K562 (cell line): Measurements from ENCODE around the gene NBEAL2. TPM values are rescaled to one million over a fixed set of nuclear protein-coding genes. Genes with fewer than 3 reads are reported as not detected.

Source experiments
- ATAC-seq: fragments of 200-7000 bp; cut with Tn5 transposase; 3 replicates; pipeline ENCODE4 v1.9.1; 2020; ENCODE audit warnings: moderate library complexity
- BruUV-seq: library from RNA; stranded (reverse); fragments of 400-500 nt; replicated peaks from 2 replicates; lab custom pipeline; 2021; lab: Mats Ljungman, UMichigan
- CTCF ChIA-PET: fragments of 300-600 bp; formaldehyde crosslinking; extraction: SDS; loops from one replicate; lab custom pipeline; 2021; ENCODE audit warnings: low intra/inter-chr PET ratio; lab: Yijun Ruan, JAX
- POLR2A ChIA-PET: fragments of 300-600, 350-650 bp; sonication (Branson Sonifier 250); formaldehyde crosslinking; extraction: SDS; loops from one replicate; lab custom pipeline; 2021; ENCODE audit warnings: antibody characterized with exemption, inconsistent platforms; lab: Yijun Ruan, JAX
- DNase-seq, 4 experiments: peaks; one replicate each; pipeline versions ENCODE4 v3.0.0 to v3.0.0-alpha.2; 2011 to 2018; ENCODE audit warnings: low spot score in 3 of 4, mixed read lengths in 3 of 4; ENCODE audit errors: extremely low read depth in 1 of 4
- FAIRE-seq: peaks from 2 replicates; lab custom pipeline; 2011; peaks lifted over from hg19 to GRCh38; lab: Jason Lieb, UNC
- H2AFZ ChIP-seq: 2 replicates; pipeline ENCODE4 v1.6.0; 2011; ENCODE audit warnings: low read depth, low read length, control low read depth, inconsistent platforms
- H3K27ac ChIP-seq: fragments of 200-600 bp; 3 replicates; pipeline ENCODE4 v1.8.0; 2011; ENCODE audit warnings: low read depth, mild to moderate bottlenecking, control low read depth, inconsistent platforms, low read length, moderate library complexity, mixed read lengths; ENCODE audit errors: extremely low read depth
- H3K27me3 ChIP-seq, 2 experiments: fragments of 300-600 bp in 1 of 2; 2 replicates in 1 of 2; 3 replicates in 1 of 2; pipeline versions ENCODE4 v1.6.0 to v1.8.0; 2011; ENCODE audit warnings: inconsistent platforms in 2 of 2, low read length in 2 of 2, mild to moderate bottlenecking in 1 of 2, mixed read lengths in 1 of 2, moderate library complexity in 1 of 2; ENCODE audit not compliant: control insufficient read depth in 2 of 2, insufficient read depth in 2 of 2
- H3K36me3 ChIP-seq: fragments of 300-600 bp; 3 replicates; pipeline ENCODE4 v1.8.0; 2011; ENCODE audit warnings: mild to moderate bottlenecking, low read length, inconsistent platforms; ENCODE audit not compliant: control insufficient read depth, insufficient read depth
- H3K4me1 ChIP-seq, 2 experiments: fragments of 200-600 bp in 1 of 2; replicated peaks in 1 of 2; 2 replicates in 1 of 2; 3 replicates in 1 of 2; pipeline versions ENCODE4 v1.5.1 to v1.8.0; 2011; ENCODE audit warnings: inconsistent platforms in 2 of 2, low read length in 2 of 2, mild to moderate bottlenecking in 1 of 2, mixed read lengths in 1 of 2, moderate library complexity in 1 of 2; ENCODE audit not compliant: control insufficient read depth in 2 of 2, insufficient read depth in 2 of 2
- H3K4me2 ChIP-seq: 2 replicates; pipeline ENCODE4 v1.6.1; 2011; ENCODE audit warnings: low read length, control low read depth, inconsistent platforms, mixed read lengths; ENCODE audit not compliant: insufficient read depth
- H3K4me3 ChIP-seq: fragments of 200-600 bp; sonication (generic), shearing (Covaris generic); 2 replicates; pipeline ENCODE4 v1.5.1; 2016; ENCODE audit warnings: control low read depth, inconsistent platforms
- H3K79me2 ChIP-seq: fragments of 200-600 bp; 3 replicates; pipeline ENCODE4 v1.8.0; 2011; ENCODE audit warnings: low read length, inconsistent platforms; ENCODE audit not compliant: control insufficient read depth, insufficient read depth
- H3K9ac ChIP-seq, 2 experiments: 2 replicates each; pipeline versions ENCODE4 v1.6.0 to v1.6.1; 2011; ENCODE audit warnings: low read depth in 2 of 2, low read length in 2 of 2, control low read depth in 1 of 2, inconsistent platforms in 1 of 2, mild to moderate bottlenecking in 1 of 2, mixed read lengths in 1 of 2; ENCODE audit not compliant: insufficient read depth in 1 of 2
- H3K9me1 ChIP-seq: one replicate; pipeline ENCODE4 v1.6.0; 2011; ENCODE audit warnings: inconsistent platforms, mild to moderate bottlenecking, low read length, moderate library complexity; ENCODE audit not compliant: control insufficient read depth, insufficient read depth
- H3K9me3 ChIP-seq: replicated peaks from 2 replicates; pipeline ENCODE4 v1.5.1; 2011; ENCODE audit warnings: low read depth, low read length, inconsistent platforms; ENCODE audit not compliant: control insufficient read depth, insufficient read depth
- H4K20me1 ChIP-seq: replicated peaks from 2 replicates; pipeline ENCODE4 v1.6.1; 2011; ENCODE audit warnings: low read length, inconsistent platforms, mixed read lengths; ENCODE audit not compliant: control insufficient read depth, insufficient read depth
- E2F5 ChIP-seq: sonication (generic); formaldehyde crosslinking; IDR thresholded peaks from 2 replicates; pipeline ENCODE4 v1.8.0; 2022; ENCODE audit warnings: mild to moderate bottlenecking, missing genetic modification reagents
- ESRRA ChIP-seq: fragments of 450-650 bp; IDR thresholded peaks from 2 replicates; pipeline ENCODE4 v1.6.1; 2014; ENCODE audit warnings: low read depth, mild to moderate bottlenecking, moderate library complexity, borderline replicate concordance
- HDAC1 ChIP-seq, 2 experiments: fragments of 450-650 bp; IDR thresholded peaks; 2 replicates each; pipeline ENCODE4 v1.6.1; 2016 to 2017; ENCODE audit warnings: inconsistent platforms in 1 of 2, mild to moderate bottlenecking in 1 of 2, moderate library complexity in 1 of 2
- HDGF ChIP-seq: fragments of 450-650 bp; IDR thresholded peaks from 2 replicates; pipeline ENCODE4 v1.6.1; 2016
- MEIS2 ChIP-seq: fragments of 450-650 bp; IDR thresholded peaks from 2 replicates; pipeline ENCODE4 v1.6.1; 2014; ENCODE audit warnings: mild to moderate bottlenecking; ENCODE audit not compliant: partially characterized antibody
- PYGO2 ChIP-seq: fragments of 450-650 bp; IDR thresholded peaks from 2 replicates; pipeline ENCODE4 v1.6.1; 2016; ENCODE audit warnings: mild to moderate bottlenecking, missing genetic modification characterization, moderate library complexity, missing compliant biosample characterization
- RCOR1 ChIP-seq, 2 experiments: IDR thresholded peaks; 2 replicates each; pipeline ENCODE4 v1.6.1; 2012; ENCODE audit warnings: low read depth in 2 of 2, low read length in 2 of 2, borderline replicate concordance in 1 of 2, improper control_type of control experiment in 1 of 2
- ZNF589 ChIP-seq: fragments of 200-800 bp; sonication (Bioruptor generic); IDR thresholded peaks from 2 replicates; pipeline ENCODE4 v1.6.1; 2016; ENCODE audit warnings: low read depth, missing genetic modification characterization, missing compliant biosample characterization
- WGBS: fragments of 100-300 bp; shearing (Covaris generic); methylation state at CpG from one replicate; pipeline ENCODE4 v1.1.6; 2016; ENCODE audit warnings: low coverage, mixed read lengths; ENCODE audit not compliant: insufficient coverage; ENCODE audit errors: missing lambda C conversion rate; 5-methylcytosine and 5-hydroxymethylcytosine counted together
- in situ Hi-C: fragments of 300-500 bp; cut with MboI; formaldehyde crosslinking; loops from 4 replicates; pipeline ENCODE4 v1.15.0; 2018; ENCODE audit warnings: inconsistent platforms, mixed read lengths
- intact Hi-C: fragments of 100-400 bp; cut with micrococcal nuclease; formaldehyde crosslinking; loops from 2 replicates; pipeline ENCODE4 v1.14.2; 2022
- polyA plus RNA-seq, 8 experiments: library from polyadenylated mRNA; depleted of rRNA in 4 of 8; stranded (reverse) in 5 of 8; unstranded in 3 of 8; fragments of >200 nt; fragmentation: Nextera tagmentation in 2 of 8; fragmentation: Illumina TruSeq in 1 of 8; extraction: Ambion mirVana in 2 of 8; extraction: Trizol in 1 of 8; gene quantifications; 2 replicates each; pipeline versions ENCODE4 v1.2.1 to v1.2.3, GENCODE V29; 2011 to 2014; ENCODE audit warnings: inconsistent platforms in 1 of 8, missing spikeins in 1 of 8
- total RNA-seq, 7 experiments: library from RNA; depleted of rRNA in 6 of 7; stranded (reverse); fragments of >200 nt in 6 of 7; fragmentation: Illumina TruSeq in 2 of 7; extraction: Trizol in 2 of 7; gene quantifications; 2 replicates each; pipeline versions ENCODE4 v1.2.1 to v1.2.3, GENCODE V29; 2011 to 2021; ENCODE audit warnings: low replicate concordance in 1 of 7

Gene NBEAL2
- total and polyA plus RNA-seq, 9 of the 15 experiments (the other 6 are each of a cell fraction or from before 2014, with no cell fraction given), result 0.06 to 114 (median 29.6) TPM

- Histone ChIP-seq H3K27ac (peak overlapping the region; percentile 99; the same call in 2 of the 3 replicates), H4K20me1 (no peaks in the 10 kb centered on the region)
- 68% methylated on average over 4 of the region's 4 CpGs for WGBS
- TF ChIP-seq PYGO2 (tag) (no peak), RCOR1 (IDR thresholded peaks at IDR 0.05; ENCODE audit: borderline replicate concordance in 1 of 2, low read depth in 2 of 2, low read length in 2 of 2) (peak in 1 of 2 experiments; percentile 50; a peak in 1 of 4 replicates), E2F5 (CRISPR knock-in tag) (0 out of 2 replicates have a peak, but pooled peaks have one; percentile 31), ESRRA (0 out of 2 replicates have a peak, but pooled peaks have one; percentile 9), ZNF589 (CRISPR knock-in tag) (no peak), MEIS2 (no peak), HDAC1 (IDR thresholded peaks at IDR 0.05) (no peak), HDGF (0 out of 2 replicates have a peak, but pooled peaks have one; percentile 23)
- TF ChIP-seq, all 486 proteins: peak for 4
- Histone ChIP-seq H2AFZ (no peak overlapping the region), H3K9me1 (peaks cover 5% of the 10 kb centered on the region), H3K9ac (peak overlapping the region; percentile 95 to 96), H3K4me1 (peaks cover 37 to 69% of the 10 kb centered on the region in 2 experiments), H3K27me3 (no peaks in the 10 kb centered on the region), H3K4me3 (no peak overlapping the region), H3K4me2 (peak overlapping the region; percentile 99; the same call in 1 of the 2 replicates), H3K36me3 (peaks cover 26% of the 10 kb centered on the region; the same call in 2 of the 3 replicates), H3K79me2 (peaks cover 58% of the 10 kb centered on the region), H3K9me3 (no peaks in the 10 kb centered on the region)
- peak; percentile 19 for FAIRE-seq
- ChIA-PET POLR2A (interaction anchor here (0.9 to 1.7 kb wide), 4 partner anchors 30 to 69 kb away, joined by 3 to 6 read pairs (median 4); no protein-coding TSS in a partner anchor), CTCF (interaction anchor here (0.6 kb wide), 1 partner anchor 291 kb away, joined by 3 read pairs; no protein-coding TSS in a partner anchor)
- no peak for ATAC-seq
- no TSS peak for BruUV-seq
- in situ Hi-C loops, result no loop called here
- intact Hi-C loops, result no loop called here
- peak in 1 of 4 experiments; percentile 52 for DNase-seq
Measured at GRCh38 chr3:46986055-46986730, 6.7 kb downstream of the NBEAL2 start.
